Mucosa of descending colon (tissue), 3 donors: ENCODE results near the gene ERC2. TPM values are rescaled to one million over a fixed set of nuclear protein-coding genes. Genes with fewer than 3 reads are reported as not detected.
A peak's percentile ranks its signal among the peaks of the same experiment; 100 is the strongest.

Experiments
- ATAC-seq: fragments of 200-7000 bp; cut with Tn5 transposase; one replicate; pipeline ENCODE4 v1.9.1; 2020; ENCODE audit warnings: mild to moderate bottlenecking, moderate library complexity
- DNase-seq, 3 donors: peaks; one replicate each; pipeline ENCODE4 v3.0.0-alpha.2; 2020
- H3K36me3 ChIP-seq: fragments of 200-600 bp; one replicate; pipeline ENCODE4 v1.8.0; 2021; ENCODE audit warnings: low read depth, mild to moderate bottlenecking
- H3K4me1 ChIP-seq: fragments of 200-600 bp; one replicate; pipeline ENCODE4 v1.8.0; 2021; ENCODE audit warnings: low read depth, mild to moderate bottlenecking
- H3K4me3 ChIP-seq: fragments of 200-600 bp; one replicate; pipeline ENCODE4 v1.8.0; 2021; ENCODE audit warnings: mild to moderate bottlenecking
- H3K9me3 ChIP-seq: fragments of 200-600 bp; one replicate; pipeline ENCODE4 v1.8.0; 2021; ENCODE audit warnings: mild to moderate bottlenecking
- CTCF ChIP-seq: fragments of 200-600 bp; IDR thresholded peaks from one replicate; pipeline ENCODE4 v1.8.0; 2022; ENCODE audit warnings: antibody characterized with exemption, mild to moderate bottlenecking
- intact Hi-C, 2 donors: fragments of 100-400 bp; cut with DNase I in 1 of 2; cut with micrococcal nuclease in 1 of 2; formaldehyde crosslinking; loops; one replicate each; pipeline versions ENCODE4 v1.11.0 to v1.11.1; 2022; cut with DNase I, micrococcal nuclease
- total RNA-seq, 3 donors: library from RNA; stranded (reverse); fragmentation: NEBNext Ultra II Directional in 2 of 3; extraction: Animal tissue kit (Norgen Biotek cat#: 25700) in 2 of 3; gene quantifications; one replicate each; pipeline versions ENCODE4 v1.2.1 to v1.2.4, GENCODE V29; 2021 to 2023
- donor health status: DM: no; HTN: no; CAD: no; lungs with moderate emphysema.
- donor health status: DM: no; HTN: no; CAD: no.
- donor health status: DM: no; HTN: yes; CAD: no.

Gene ERC2
- total RNA-seq, 3 donors from 2014 or later = 0.06 to 1.8 (median 0.43) TPM

- no peak for ATAC-seq
- no peak for TF ChIP-seq CTCF
Measured at GRCh38 chr3:55555873-55556618, 912.2 kb downstream of the ERC2 start.

GRCh38 chr3:55554634-55555425 lies 913.4 kb downstream of the ERC2 start:
- ATAC-seq (no peak), DNase-seq (no peak)
- Histone ChIP-seq H3K4me3 (no peak overlapping the region), H3K4me1 (no peaks in the 10 kb centered on the region), H3K36me3 (no peaks in the 10 kb centered on the region), H3K9me3 (no peaks in the 10 kb centered on the region)
- TF ChIP-seq CTCF = no peak
- intact Hi-C loops = no loop called here

More at GRCh38 chr3:55555873-55556618, 912.2 kb downstream of the ERC2 start:
- intact Hi-C loops = no loop called here
- H3K9me3 ChIP-seq = no peaks in the 10 kb centered on the region
- DNase-seq = peak in 1 of 3 donors; percentile 5
- H3K4me3 ChIP-seq = no peak overlapping the region
- H3K4me1 ChIP-seq = no peaks in the 10 kb centered on the region
- H3K36me3 ChIP-seq = no peaks in the 10 kb centered on the region

DNA sequence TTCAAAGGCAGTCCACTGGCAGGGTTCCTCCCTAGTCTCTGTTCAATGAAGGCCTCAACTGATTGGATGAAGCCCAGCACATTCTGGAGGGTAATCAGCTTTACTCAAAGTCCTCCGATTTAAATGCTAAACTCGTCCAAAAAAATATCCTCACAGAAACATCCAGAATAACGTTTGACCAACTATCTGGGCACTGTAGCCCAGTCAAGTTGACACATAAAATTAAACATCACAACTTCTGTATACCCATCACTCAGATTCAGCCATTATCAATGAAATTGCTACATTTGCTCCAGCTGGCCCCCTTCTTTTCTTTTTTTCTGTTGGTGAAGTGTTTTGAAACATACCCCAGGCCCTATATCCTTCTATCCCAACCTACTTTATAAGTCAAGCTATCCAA lies 916.6 kb downstream of the ERC2 start:
- Histone ChIP-seq H3K36me3 (no peaks in the 10 kb centered on the region), H3K4me3 (no peak overlapping the region), H3K4me1 (no peaks in the 10 kb centered on the region), H3K9me3 (no peaks in the 10 kb centered on the region)
- no peak for ATAC-seq
- no peak for DNase-seq
- TF ChIP-seq CTCF = no peak
- intact Hi-C loops = no loop called here

DNA sequence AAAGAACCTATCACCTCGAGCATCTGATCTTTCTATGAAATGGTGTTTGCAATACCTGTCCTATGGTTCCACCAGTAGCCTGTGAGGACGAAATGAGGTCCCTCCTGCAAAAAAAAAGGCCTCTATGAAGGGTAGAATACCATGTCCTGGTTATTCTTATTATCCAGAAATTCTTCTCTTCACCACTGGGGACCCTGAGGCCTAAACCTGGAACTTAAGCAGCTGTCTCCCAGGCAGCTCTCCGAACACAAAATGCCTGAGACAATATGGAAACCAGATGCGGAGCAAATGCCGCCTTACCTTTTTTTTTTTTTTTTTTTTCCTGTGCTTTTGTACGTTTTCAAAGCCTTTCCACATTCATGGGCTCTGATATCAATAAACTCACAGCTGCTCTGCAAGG lies 919.1 kb downstream of the ERC2 start:
- Histone ChIP-seq H3K4me1 (no peaks in the 10 kb centered on the region), H3K4me3 (no peak overlapping the region), H3K36me3 (no peaks in the 10 kb centered on the region), H3K9me3 (no peaks in the 10 kb centered on the region)
- ATAC-seq (no peak), DNase-seq (no peak)
- intact Hi-C loops = no loop called here
- TF ChIP-seq CTCF = no peak

DNA sequence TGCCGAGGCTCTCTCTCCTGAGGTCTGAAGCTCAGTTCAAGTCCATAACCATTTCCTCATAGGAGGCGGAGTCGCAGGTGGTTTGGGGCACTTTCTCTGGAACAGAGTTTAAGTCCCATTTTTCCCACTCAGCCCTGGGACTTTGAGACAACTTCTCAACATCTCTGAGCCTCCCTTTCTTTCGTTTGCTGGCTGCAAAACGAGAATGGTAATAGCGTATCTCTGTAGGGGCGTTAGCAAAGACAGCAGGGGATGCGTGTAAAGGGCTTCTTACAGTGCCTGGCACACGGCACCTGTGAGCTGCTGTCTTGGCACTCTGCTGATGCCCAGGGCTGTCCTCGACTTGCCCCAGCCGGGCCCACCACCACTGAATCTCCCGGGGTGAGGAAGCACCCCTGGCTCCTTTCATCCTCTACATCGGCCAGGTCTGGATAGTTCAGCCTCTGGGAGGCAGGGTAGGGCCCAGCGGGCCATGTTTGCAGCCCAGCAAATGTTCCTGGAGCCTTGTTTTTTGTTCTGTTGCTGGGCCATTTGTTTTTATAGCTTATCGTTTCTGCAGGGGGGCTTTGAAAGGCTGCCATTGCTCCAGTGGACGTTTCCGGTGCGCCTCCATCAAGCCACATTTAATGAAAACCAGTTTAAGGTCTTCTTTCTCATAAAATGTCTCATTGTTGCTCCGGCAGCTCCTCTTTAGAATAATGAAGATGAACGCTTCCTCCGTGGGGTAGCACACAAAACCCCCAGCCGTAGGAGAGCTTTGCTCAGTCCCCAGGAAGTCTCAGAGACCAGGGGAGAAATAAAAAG lies 921.2 kb downstream of the ERC2 start:
- TF ChIP-seq CTCF = no peak
- no peak for DNase-seq
- no peaks in the 10 kb centered on the region for H3K36me3 ChIP-seq
- H3K4me3 ChIP-seq = no peak overlapping the region
- no peaks in the 10 kb centered on the region for H3K9me3 ChIP-seq
- intact Hi-C loops = no loop called here
- ATAC-seq = no peak
- H3K4me1 ChIP-seq = no peaks in the 10 kb centered on the region
